WTC11 (cell line): ENCODE measurements around the gene SOD2.

Source experiments
- TF ChIP-seq, protein P1 (sequence below): sonication (generic); formaldehyde crosslinking; conservative IDR thresholded peaks from 2 replicates; pipeline ENCODE4 v1.8.1; 2022; ENCODE audit warnings: mild to moderate bottlenecking, missing genetic modification reagents
- TF ChIP-seq, protein P2 (sequence below): sonication (generic); formaldehyde crosslinking; IDR thresholded peaks from 2 replicates; pipeline ENCODE4 v1.8.1; 2023; ENCODE audit warnings: mild to moderate bottlenecking, missing genetic modification reagents, borderline replicate concordance

DNA sequence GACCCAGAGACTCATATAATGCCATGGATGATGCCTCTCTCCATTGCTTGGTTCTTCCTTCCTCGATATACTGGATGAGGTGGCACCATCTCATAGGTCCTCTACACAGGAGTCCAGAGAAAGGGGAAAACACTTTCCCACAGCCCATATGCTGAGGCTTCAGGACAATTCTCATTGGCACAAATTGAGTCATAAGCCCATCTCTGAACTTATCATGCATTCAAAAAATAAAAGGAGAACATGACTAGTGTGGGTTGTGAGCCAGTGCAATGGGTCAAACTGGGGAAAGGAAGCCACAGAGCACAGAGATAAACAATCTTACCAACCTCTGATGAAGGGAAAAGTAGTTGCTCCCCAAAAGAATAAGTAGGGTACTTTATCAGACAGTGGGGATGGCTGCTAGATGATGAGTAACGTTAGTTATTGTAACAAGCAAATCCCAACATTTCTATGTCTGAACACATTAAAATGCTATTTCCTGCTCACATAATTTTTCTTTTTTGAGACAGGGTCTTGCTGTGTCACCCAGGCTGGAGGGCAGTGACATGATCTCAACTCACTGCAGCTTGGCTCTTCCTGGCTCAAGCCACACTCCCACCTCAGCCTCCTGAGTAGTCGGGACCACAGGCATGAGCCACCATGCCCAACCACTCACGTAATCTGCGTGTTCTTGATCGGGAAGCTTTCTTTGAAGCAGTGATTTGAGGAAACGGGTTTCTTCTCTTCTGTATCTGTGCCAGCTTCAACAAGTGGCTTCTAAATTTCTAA, 27.0 kb downstream of the SOD2 start:
- TF ChIP-seq, protein P1, sequence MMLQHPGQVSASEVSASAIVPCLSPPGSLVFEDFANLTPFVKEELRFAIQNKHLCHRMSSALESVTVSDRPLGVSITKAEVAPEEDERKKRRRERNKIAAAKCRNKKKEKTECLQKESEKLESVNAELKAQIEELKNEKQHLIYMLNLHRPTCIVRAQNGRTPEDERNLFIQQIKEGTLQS (CRISPR knock-in tag): no peak
- TF ChIP-seq, protein P2, sequence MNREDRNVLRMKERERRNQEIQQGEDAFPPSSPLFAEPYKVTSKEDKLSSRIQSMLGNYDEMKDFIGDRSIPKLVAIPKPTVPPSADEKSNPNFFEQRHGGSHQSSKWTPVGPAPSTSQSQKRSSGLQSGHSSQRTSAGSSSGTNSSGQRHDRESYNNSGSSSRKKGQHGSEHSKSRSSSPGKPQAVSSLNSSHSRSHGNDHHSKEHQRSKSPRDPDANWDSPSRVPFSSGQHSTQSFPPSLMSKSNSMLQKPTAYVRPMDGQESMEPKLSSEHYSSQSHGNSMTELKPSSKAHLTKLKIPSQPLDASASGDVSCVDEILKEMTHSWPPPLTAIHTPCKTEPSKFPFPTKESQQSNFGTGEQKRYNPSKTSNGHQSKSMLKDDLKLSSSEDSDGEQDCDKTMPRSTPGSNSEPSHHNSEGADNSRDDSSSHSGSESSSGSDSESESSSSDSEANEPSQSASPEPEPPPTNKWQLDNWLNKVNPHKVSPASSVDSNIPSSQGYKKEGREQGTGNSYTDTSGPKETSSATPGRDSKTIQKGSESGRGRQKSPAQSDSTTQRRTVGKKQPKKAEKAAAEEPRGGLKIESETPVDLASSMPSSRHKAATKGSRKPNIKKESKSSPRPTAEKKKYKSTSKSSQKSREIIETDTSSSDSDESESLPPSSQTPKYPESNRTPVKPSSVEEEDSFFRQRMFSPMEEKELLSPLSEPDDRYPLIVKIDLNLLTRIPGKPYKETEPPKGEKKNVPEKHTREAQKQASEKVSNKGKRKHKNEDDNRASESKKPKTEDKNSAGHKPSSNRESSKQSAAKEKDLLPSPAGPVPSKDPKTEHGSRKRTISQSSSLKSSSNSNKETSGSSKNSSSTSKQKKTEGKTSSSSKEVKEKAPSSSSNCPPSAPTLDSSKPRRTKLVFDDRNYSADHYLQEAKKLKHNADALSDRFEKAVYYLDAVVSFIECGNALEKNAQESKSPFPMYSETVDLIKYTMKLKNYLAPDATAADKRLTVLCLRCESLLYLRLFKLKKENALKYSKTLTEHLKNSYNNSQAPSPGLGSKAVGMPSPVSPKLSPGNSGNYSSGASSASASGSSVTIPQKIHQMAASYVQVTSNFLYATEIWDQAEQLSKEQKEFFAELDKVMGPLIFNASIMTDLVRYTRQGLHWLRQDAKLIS (CRISPR knock-in tag): no peak
